Activated T-cell treated with anti-CD3 and anti-CD28 coated beads, Interleukin-2, amount 50 U/mL, for 1 hour (primary cell): ENCODE results near the gene SPRING1.
"Not testable (repeated sequence)": the region's sequence is repeated elsewhere in the genome, so short reads cannot be mapped to it uniquely, and the experiment has no call there.

ENCODE experiments used
- DNase-seq: peaks from one replicate; pipeline ENCODE4 v3.0.0-alpha.2; 2020

SPRING1 gene

DNA sequence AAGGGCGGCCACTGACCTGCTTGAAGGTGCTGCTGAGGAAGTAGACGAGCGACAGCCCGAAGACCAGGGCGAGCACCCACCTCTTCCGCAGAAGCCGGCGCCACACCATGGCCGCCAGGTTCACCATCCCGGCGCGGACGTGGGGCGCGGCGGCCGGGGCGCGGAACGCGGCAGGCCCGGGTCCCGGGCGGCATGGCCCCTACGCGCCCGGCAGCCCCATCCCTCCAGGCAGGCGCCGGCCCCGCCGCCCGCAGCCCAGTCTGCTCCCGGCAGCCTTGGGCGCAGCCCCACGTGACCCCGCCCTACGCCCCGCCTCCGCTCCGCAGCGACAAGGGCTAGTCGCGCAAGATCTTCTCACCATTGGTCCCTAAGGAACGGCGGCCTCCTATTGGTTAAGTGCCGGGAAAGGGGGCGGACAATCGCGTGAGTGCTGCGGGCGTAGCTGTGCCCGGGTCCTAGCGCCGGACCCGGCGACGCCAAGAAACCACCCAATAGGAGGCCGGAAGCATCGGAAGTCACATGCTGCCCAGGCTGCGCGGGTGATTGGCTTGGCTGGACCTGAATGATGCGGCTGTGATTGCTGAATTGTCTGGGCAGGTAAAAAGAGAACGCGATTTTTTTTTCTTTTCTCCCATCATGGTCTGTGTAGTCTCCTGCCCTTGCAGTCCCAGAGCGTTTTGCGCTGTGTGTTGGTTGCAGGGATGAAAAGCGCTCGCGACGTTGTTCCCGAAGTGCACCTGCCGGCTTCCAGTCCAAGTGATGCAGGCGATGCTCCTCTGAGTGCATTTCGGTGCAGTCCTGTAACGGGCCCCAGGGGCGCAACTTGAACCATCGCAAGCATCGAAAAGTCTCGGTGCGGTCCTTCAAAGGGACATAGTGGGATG, at the start of gene SPRING1, which contains the start of gene RNFT2:
Gene SPRING1 (minus strand): TSS at position 296 of the 884 bp plus-strand sequence. CDS start 169 bp downstream, at position 127.
Gene RNFT2 (plus strand): TSS at position 542 of the 884 bp plus-strand sequence. CDS start 2,183 bp downstream, outside the sequence.
- DNase-seq, result peak; percentile 98

- DNase-seq, result no peak
Observed at GRCh38 chr12:116784238-116784612, 46.4 kb upstream of the SPRING1 start.

- no peak for DNase-seq
Observed at GRCh38 chr12:116783525-116784237, 45.8 kb upstream of the SPRING1 start.

- DNase-seq, result no peak
Observed at GRCh38 chr12:116780942-116781341, 43.1 kb upstream of the SPRING1 start.

GRCh38 chr12:116779597-116779996, 41.7 kb upstream of the SPRING1 start:
- no peak for DNase-seq

DNA sequence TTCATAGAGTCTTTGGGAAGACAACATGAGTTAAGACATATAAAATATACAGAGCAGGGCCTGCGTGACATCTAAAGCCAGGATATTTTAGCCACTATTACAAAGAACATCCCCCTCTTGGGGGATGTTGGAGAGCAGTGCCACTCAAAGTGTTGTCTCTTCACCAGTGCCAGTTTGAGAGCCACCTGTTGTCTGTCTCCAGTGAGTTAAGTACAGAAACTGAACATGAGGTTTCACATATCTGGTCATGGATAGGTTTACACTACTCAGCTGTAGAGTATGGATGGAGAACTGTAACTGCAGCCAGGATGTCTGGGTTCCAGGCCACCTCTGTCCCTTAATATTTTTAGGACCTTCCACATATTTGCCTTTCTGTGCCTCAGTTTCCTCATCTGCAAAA, 39.4 kb upstream of the SPRING1 start:
- no peak for DNase-seq

GRCh38 chr12:116774020-116774419, 36.2 kb upstream of the SPRING1 start:
- no peak for DNase-seq

- no peak for DNase-seq
Observed at GRCh38 chr12:116773276-116773731, 35.4 kb upstream of the SPRING1 start.

DNA sequence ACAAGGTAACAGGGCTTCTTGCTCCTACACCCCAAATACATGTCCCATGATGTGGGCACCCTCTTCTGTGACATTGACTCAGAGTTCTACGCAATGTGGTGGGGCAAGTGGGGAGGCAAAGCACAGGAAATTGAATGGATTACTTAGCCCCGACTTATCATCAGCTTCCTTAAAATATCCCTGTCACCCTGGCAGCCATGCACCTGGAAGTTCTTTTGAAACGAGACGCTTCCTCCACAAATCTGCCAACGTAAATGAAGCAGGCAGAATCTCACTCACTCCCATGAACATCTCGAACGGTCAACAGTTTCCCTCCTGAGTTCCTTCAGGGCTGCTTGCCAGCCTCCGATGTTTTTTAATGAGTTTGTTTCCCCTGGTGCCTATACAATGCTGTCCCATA, 33.8 kb upstream of the SPRING1 start:
- no peak for DNase-seq

- no peak for DNase-seq
Observed at GRCh38 chr12:116766746-116767145, 28.9 kb upstream of the SPRING1 start.

DNA sequence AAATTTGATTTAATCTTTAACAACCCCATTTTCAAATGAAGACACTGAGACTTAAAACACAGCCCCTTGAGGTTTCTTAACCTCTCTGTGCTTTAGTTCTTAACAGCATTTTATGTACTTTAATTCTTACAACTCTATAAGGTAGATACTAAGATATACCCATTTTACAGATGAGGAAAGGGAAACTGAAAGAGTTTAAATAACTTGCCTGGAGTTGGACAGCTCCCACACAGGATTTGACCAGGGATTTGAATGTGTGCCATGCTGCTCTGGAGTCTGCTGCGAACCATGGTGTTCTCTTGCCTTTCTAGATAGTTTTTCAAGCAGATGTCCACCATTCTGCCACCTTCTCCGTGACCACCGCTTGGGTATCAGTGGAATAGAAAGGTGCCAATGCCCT, 28.4 kb upstream of the SPRING1 start:
- DNase-seq, result no peak

DNA sequence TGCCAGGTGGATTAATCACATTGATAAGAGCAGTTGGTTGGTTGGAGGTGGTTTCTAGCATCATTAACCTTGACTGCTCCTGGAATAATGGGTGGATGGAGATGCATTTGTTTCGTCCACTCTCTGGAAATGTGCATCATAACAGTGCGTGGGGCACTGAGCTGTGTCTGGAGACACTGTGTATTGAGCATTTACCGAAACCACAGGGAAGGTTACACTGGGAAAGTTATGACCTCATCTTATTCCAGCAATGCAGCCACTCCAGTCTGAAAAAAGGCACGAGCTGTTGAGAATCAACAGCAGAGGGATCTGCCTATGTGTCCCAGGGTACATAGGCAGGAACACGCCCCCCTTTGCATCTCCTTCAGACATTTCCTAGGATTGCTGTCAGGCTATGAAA, 27.4 kb upstream of the SPRING1 start:
- no peak for DNase-seq

DNA sequence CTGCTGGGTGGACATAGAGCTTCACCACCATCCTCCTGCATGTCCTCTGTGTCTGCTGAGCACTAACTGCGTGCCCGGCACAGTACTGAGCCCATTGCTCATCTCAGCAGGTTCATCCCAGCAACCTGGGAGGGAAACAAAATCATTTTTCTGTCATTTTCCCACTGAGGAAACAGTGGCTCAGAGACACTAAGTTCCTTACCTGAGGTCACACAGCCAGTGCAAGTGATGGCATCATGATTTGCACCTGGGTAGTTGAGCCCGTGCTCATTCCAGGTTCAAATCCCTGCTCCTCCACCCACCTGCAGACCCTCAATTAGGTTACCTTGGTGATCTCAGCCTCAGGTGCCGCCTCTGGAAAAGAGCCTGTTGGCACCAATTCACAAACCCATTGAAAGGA, 23.6 kb upstream of the SPRING1 start:
- DNase-seq, result no peak

DNA sequence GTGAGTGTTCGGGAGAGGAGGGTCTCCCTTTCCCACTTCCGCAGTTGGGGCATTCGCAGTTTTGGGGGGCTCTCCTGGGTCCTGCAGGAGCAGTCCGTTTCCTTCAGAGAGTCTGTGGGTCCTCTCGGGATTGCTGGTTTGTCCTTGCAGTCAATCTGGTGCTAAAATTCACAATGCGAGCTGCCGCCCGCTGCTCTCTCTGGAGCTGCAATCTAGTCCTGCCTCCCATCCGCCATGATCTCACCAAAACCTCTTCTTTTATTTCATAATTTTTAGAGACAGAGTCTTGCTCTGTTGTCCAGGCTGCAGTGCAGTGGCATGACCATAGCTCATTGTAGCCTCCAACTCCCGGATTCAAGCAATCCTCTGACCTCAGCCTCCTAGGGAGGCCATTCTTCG, 22.8 kb upstream of the SPRING1 start:
- DNase-seq, result no peak

- DNase-seq, result peak; percentile 44
Observed at GRCh38 chr12:116759783-116760621, 22.1 kb upstream of the SPRING1 start.

DNA sequence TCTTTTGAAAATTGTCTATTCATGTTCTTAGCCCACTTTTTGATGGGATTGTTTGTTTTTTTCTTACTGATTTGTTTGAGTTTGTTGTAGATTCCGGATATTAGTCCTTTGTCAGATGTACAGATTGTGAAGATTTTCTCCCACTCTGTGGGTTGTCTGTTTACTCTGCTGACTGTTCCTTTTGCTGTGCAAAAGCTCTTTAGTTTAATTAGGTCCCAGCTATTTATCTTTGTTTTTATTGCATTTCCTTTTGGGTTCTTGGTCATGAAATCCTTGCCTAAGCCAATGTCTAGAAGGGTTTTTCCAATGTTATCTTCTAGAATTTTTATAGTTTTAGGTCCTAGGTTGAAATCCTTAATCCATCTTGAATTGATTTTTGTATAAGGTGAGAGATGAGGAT, 16.9 kb upstream of the SPRING1 start:
- not testable (repeated sequence) for DNase-seq

GRCh38 chr12:116754097-116754496, 16.2 kb upstream of the SPRING1 start:
- not testable (repeated sequence) for DNase-seq

DNA sequence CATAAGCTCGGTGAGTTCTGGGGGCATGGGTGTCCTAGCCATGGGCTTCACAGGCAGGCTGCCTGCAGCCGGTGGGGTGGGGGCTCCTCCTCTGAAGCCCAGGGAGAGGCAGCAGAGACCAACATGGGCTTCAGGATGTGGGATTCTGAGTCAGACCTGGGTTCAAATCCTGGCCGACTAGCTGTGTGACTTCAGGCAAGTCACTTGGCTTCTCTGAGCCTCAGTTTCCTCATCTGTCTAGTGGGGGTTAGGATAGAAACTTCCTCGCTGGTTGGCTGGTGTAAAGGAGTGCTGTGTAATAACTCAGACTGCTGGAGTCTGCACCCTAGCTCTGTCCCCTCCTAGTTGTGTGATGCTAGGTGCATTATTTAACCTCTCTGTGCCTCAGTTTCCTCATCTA, 12.4 kb upstream of the SPRING1 start:
- DNase-seq, result no peak

GRCh38 chr12:116749884-116750283, 12.0 kb upstream of the SPRING1 start:
- DNase-seq, result no peak

DNA sequence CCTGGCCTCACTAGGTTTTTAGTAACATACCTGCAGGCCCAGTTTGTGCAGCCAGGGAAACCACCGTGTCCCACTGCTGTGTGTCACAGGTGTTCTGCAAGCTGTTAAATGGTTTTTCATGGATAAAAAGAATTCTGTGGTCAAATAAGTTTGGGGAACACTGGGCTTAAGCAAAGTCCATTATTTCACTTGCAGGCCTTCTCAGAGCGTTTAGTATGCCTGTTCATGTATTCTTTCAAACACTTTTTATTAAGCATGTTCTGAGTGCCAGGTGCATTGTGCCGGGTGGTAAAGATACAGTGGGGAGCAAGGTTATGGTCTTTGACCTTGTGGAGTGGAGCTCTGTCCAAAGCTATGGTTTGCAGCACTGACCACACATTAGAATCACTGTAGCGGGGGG, 7.7 kb upstream of the SPRING1 start:
- DNase-seq, result no peak

GRCh38 chr12:116744766-116745165, 6.9 kb upstream of the SPRING1 start:
- DNase-seq, result no peak

- DNase-seq, result not testable (repeated sequence)
Observed at GRCh38 chr12:116742787-116743186, 4.9 kb upstream of the SPRING1 start.

- DNase-seq, result no peak
Observed at GRCh38 chr12:116739381-116739887, 1.6 kb upstream of the SPRING1 start.
